Upper lobe of left lung (tissue), 6 donors: ENCODE data around the gene ANKHD1. TPM values are rescaled to one million over a fixed set of nuclear protein-coding genes. Genes with fewer than 3 reads are reported as not detected.

Experiments
- ATAC-seq, 2 donors: fragments of 200-7000 bp; cut with Tn5 transposase; one replicate each; pipeline ENCODE4 v1.9.1; 2022; ENCODE audit warnings: mild to moderate bottlenecking in 2 of 2, moderate library complexity in 2 of 2; ENCODE audit not compliant: low FRiP score in 2 of 2
- DNase-seq, 2 donors: peaks; one replicate each; pipeline ENCODE4 v3.0.0-alpha.2; 2019 to 2020
- H3K27ac ChIP-seq, 4 donors: fragments of 200-600 bp; sonication (generic); one replicate each; pipeline ENCODE4 v1.5.1; 2016 to 2019
- H3K27me3 ChIP-seq, 4 donors: fragments of 200-600 bp; sonication (generic); one replicate each; pipeline ENCODE4 v1.5.1; 2017 to 2019
- H3K36me3 ChIP-seq, 4 donors: fragments of 200-600 bp; sonication (generic); one replicate each; pipeline ENCODE4 v1.5.1; 2016 to 2019
- H3K4me1 ChIP-seq, 4 donors: fragments of 200-600 bp; sonication (generic); one replicate each; pipeline ENCODE4 v1.5.1; 2018 to 2019
- H3K4me3 ChIP-seq, 4 donors: fragments of 200-600 bp; sonication (generic); one replicate each; pipeline ENCODE4 v1.5.1; 2017 to 2019; ENCODE audit warnings: mild to moderate bottlenecking in 2 of 4, moderate library complexity in 1 of 4
- H3K9me3 ChIP-seq, 4 donors: fragments of 200-600 bp; sonication (generic); one replicate each; pipeline ENCODE4 v1.5.1; 2018 to 2019
- EP300 ChIP-seq, 4 donors: sonication (generic); formaldehyde crosslinking; IDR thresholded peaks; one replicate each; pipeline ENCODE4 v1.5.1; 2017; ENCODE audit warnings: antibody characterized with exemption in 4 of 4, control low read depth in 2 of 4
- POLR2A ChIP-seq, 4 donors: fragments of 450-650 bp; IDR thresholded peaks; one replicate each; pipeline ENCODE4 v1.5.1; 2016 to 2017; ENCODE audit warnings: antibody characterized with exemption in 4 of 4, mild to moderate bottlenecking in 2 of 4
- POLR2AphosphoS5 ChIP-seq, 2 donors: sonication (generic); formaldehyde crosslinking; IDR thresholded peaks; one replicate each; pipeline ENCODE4 v1.5.1; 2017; ENCODE audit warnings: antibody characterized with exemption in 2 of 2
- WGBS, 2 donors: methylation state at CpG; one replicate each; pipeline ENCODE4 v1.1.5; 2017 to 2018; 5-methylcytosine and 5-hydroxymethylcytosine counted together
- total RNA-seq, 6 donors: library from RNA; depleted of rRNA in 4 of 6; stranded (reverse); fragments of >200 nt in 4 of 6; gene quantifications; one replicate each; pipeline versions ENCODE4 v1.1.0 to v1.2.1, GENCODE V29; 2016 to 2021
- TF ChIP-seq, protein P1 (sequence below), 6 experiments: fragments of 450-650 bp in 4 of 6; fragments of 200-600 bp in 2 of 6; sonication (generic) in 2 of 6; IDR thresholded peaks; one replicate each; pipeline ENCODE4 v1.5.1; 2016 to 2019; ENCODE audit warnings: antibody characterized with exemption in 6 of 6
- donor health status: DM: no; HTN: no; CAD: no; lungs with moderate emphysema.
- donor health status: DM: no; HTN: yes; CAD: no; lungs with severe emphysema.

Gene ANKHD1
- total RNA-seq = 100 to 1,000 TPM in 5 of 6 donors, 10 to 100 TPM in 1; 97.0 to 338 (median 135) TPM

DNA sequence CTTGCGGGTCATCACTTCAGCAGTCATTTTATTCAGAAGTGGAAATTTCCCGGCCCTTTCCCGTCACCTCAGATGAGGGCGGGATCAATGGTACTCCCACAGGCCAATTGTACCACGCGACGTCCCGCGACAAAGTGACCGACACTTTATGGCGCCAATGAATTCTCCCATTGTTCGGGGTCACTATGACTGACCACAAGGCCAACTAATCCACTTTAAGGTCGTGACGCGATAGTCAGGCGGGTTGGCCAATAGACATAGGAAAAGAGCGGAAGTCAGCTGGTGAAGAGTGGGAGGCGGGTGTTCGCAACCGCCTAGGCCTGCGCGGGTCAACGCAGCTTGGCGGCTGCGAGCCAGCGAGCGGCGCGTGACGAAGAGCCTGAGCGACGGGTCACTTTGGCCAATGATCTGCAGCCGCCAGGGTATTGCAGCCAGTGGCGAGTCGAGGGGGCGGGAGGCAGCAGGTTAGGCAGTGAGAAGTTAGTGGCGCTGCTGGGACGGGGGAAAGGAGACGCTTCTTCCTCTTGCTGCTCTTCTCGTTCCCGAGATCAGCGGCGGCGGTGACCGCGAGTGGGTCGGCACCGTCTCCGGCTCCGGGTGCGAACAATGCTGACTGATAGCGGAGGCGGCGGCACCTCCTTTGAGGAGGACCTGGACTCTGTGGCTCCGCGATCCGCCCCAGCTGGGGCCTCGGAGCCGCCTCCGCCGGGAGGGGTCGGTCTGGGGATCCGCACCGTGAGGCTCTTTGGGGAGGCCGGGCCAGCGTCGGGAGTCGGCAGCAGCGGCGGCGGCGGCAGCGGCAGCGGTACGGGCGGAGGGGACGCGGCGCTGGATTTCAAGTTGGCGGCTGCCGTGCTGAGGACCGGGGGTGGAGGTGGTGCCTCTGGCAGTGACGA, at the start of gene ANKHD1:
TSS of gene ANKHD1 (plus strand) at position 472 of the 896 bp plus-strand sequence. CDS start at position 607, 135 bp downstream.
- peak within 1 kb of the TSS; percentile 82 to 97 (median 94) for H3K4me3 ChIP-seq
- peaks cover 31 to 39% (median 33%) of the 10 kb centered on the region in 4 donors for H3K4me1 ChIP-seq
- WGBS, 2 donors = 0% methylated on average over 25 to 62 of the region's 83 CpGs
- no peaks in the 10 kb centered on the region for H3K27me3 ChIP-seq
- peak; percentile 94 to 97 for ATAC-seq
- TF ChIP-seq POLR2AphosphoS5 (IDR thresholded peaks at IDR 0.05) = peak; percentile 86 to 97
- no peak for TF ChIP-seq EP300 (IDR thresholded peaks at IDR 0.05)
- TF ChIP-seq, protein P1, sequence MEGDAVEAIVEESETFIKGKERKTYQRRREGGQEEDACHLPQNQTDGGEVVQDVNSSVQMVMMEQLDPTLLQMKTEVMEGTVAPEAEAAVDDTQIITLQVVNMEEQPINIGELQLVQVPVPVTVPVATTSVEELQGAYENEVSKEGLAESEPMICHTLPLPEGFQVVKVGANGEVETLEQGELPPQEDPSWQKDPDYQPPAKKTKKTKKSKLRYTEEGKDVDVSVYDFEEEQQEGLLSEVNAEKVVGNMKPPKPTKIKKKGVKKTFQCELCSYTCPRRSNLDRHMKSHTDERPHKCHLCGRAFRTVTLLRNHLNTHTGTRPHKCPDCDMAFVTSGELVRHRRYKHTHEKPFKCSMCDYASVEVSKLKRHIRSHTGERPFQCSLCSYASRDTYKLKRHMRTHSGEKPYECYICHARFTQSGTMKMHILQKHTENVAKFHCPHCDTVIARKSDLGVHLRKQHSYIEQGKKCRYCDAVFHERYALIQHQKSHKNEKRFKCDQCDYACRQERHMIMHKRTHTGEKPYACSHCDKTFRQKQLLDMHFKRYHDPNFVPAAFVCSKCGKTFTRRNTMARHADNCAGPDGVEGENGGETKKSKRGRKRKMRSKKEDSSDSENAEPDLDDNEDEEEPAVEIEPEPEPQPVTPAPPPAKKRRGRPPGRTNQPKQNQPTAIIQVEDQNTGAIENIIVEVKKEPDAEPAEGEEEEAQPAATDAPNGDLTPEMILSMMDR (IDR thresholded peaks at IDR 0.05) = peak in 3 of 6 experiments; percentile 18 to 43 (median 35)
- peak in 3 of 4 donors; percentile 94 to 98 (median 98) for TF ChIP-seq POLR2A (IDR thresholded peaks at IDR 0.05)
- no peaks in the 10 kb centered on the region for H3K9me3 ChIP-seq
- DNase-seq = peak; percentile 98
- H3K27ac ChIP-seq = peak within 1 kb of the TSS; percentile 97 to 98 (median 98)
- H3K36me3 ChIP-seq = peaks cover 0 to 12% (median 0%) of the 10 kb centered on the region in 4 donors

- Histone ChIP-seq H3K36me3 (no peaks in the 10 kb centered on the region), H3K4me1 (peaks cover 6 to 21% (median 12%) of the 10 kb centered on the region in 4 donors), H3K27me3 (no peaks in the 10 kb centered on the region), H3K4me3 (no peak overlapping the region), H3K9me3 (no peaks in the 10 kb centered on the region), H3K27ac (no peak overlapping the region)
- no peak for ATAC-seq
- 52 to 67% methylated on average over 7 of the region's 7 CpGs for WGBS, 2 donors
- TF ChIP-seq EP300 (IDR thresholded peaks at IDR 0.05) = no peak
- TF ChIP-seq POLR2A (IDR thresholded peaks at IDR 0.05) = no peak
- TF ChIP-seq POLR2AphosphoS5 (IDR thresholded peaks at IDR 0.05) = no peak
- TF ChIP-seq, protein P1 (IDR thresholded peaks at IDR 0.05) = no peak
- no peak for DNase-seq
Measured at GRCh38 chr5:140355546-140355945, 46.1 kb upstream of the ANKHD1 start.

GRCh38 chr5:140356853-140357725, 44.5 kb upstream of the ANKHD1 start:
- H3K4me3 ChIP-seq = peak overlapping the region in 1 of 4 donors; percentile 23

GRCh38 chr5:140357726-140358093, 43.9 kb upstream of the ANKHD1 start:
- Histone ChIP-seq H3K4me1 (peaks cover 6 to 12% (median 10%) of the 10 kb centered on the region in 4 donors), H3K36me3 (no peaks in the 10 kb centered on the region), H3K4me3 (peak overlapping the region in 1 of 4 donors; percentile 23), H3K9me3 (no peaks in the 10 kb centered on the region), H3K27me3 (no peaks in the 10 kb centered on the region), H3K27ac (no peak overlapping the region)
- DNase-seq (peak; percentile 88 to 90), ATAC-seq (peak; percentile 94 to 97)
- 1 to 2% methylated on average over 14 to 18 of the region's 18 CpGs for WGBS, 2 donors
- TF ChIP-seq POLR2A (IDR thresholded peaks at IDR 0.05) (no peak), EP300 (IDR thresholded peaks at IDR 0.05) (no peak), POLR2AphosphoS5 (IDR thresholded peaks at IDR 0.05) (peak in 1 of 2 donors; percentile 8)
- TF ChIP-seq, protein P1 (IDR thresholded peaks at IDR 0.05) = peak; percentile 84 to 93 (median 90)

More at GRCh38 chr5:140356853-140357725, 44.5 kb upstream of the ANKHD1 start:
- H3K4me1 ChIP-seq = peaks cover 6 to 12% (median 10%) of the 10 kb centered on the region in 4 donors
- peak in 1 of 2 donors; percentile 20 for ATAC-seq
- H3K9me3 ChIP-seq = no peaks in the 10 kb centered on the region
- no peaks in the 10 kb centered on the region for H3K36me3 ChIP-seq
- TF ChIP-seq, protein P1 (IDR thresholded peaks at IDR 0.05) = no peak
- TF ChIP-seq EP300 (IDR thresholded peaks at IDR 0.05) (no peak), POLR2A (IDR thresholded peaks at IDR 0.05) (no peak), POLR2AphosphoS5 (IDR thresholded peaks at IDR 0.05) (no peak)
- no peak overlapping the region for H3K27ac ChIP-seq
- DNase-seq = no peak
- no peaks in the 10 kb centered on the region for H3K27me3 ChIP-seq
- WGBS, 2 donors = 42 to 43% methylated on average over 7 to 10 of the region's 10 CpGs
